GM12878 (cell line): Measurements from ENCODE around the gene FGFBP1.

Experiments
- ASH2L ChIP-seq: fragments of 300-600, 200-600 bp; sonication (generic); IDR thresholded peaks from 2 replicates; pipeline ENCODE4 v1.6.1; 2017; ENCODE audit warnings: low read depth, mild to moderate bottlenecking, borderline replicate concordance
- EZH2 ChIP-seq: IDR thresholded peaks from 2 replicates; pipeline ENCODE4 v1.6.1; 2012; ENCODE audit warnings: low read depth, mild to moderate bottlenecking, control low read depth, inconsistent platforms, low read length, borderline replicate concordance; ENCODE audit not compliant: control insufficient read depth
- HCFC1 ChIP-seq: fragments of 150-350 bp; IDR thresholded peaks from 2 replicates; pipeline ENCODE4 v1.6.1; 2014; ENCODE audit warnings: low read length
- JUND ChIP-seq: IDR thresholded peaks from 2 replicates; pipeline ENCODE4 v1.6.1; 2012; ENCODE audit warnings: low read depth, mild to moderate bottlenecking, low read length, improper control_type of control experiment, moderate library complexity
- PAX5 ChIP-seq: IDR thresholded peaks from 2 replicates; pipeline ENCODE4 v1.6.1; 2011; ENCODE audit warnings: low read depth, low read length, borderline replicate concordance
- POLR2A ChIP-seq: IDR thresholded peaks from 2 replicates; pipeline ENCODE4 v1.6.1; 2011; ENCODE audit warnings: low read depth, mild to moderate bottlenecking, low read length
- POLR2AphosphoS5 ChIP-seq: IDR thresholded peaks from 2 replicates; pipeline ENCODE4 v1.6.1; 2011; ENCODE audit warnings: mild to moderate bottlenecking, low read length, inconsistent platforms
- RAD21 ChIP-seq: IDR thresholded peaks from 2 replicates; pipeline ENCODE4 v1.6.1; 2011; ENCODE audit warnings: mild to moderate bottlenecking, low read depth, low read length, moderate library complexity; ENCODE audit not compliant: insufficient read depth
- SRF ChIP-seq, 2 experiments: IDR thresholded peaks; 2 replicates each; pipeline ENCODE4 v1.6.1; 2011; ENCODE audit warnings: low read depth in 2 of 2, low read length in 2 of 2, mild to moderate bottlenecking in 1 of 2, moderate library complexity in 1 of 2
- TAF1 ChIP-seq: IDR thresholded peaks from 2 replicates; pipeline ENCODE4 v1.6.1; 2011; ENCODE audit warnings: mild to moderate bottlenecking, low read depth, low read length, borderline replicate concordance
- TF ChIP-seq, protein P1 (sequence below), 3 experiments: IDR thresholded peaks in 2 of 3; conservative IDR thresholded peaks in 1 of 3; 2 replicates each; pipeline ENCODE4 v1.5.1; 2011; ENCODE audit warnings: low read depth in 3 of 3, low read length in 3 of 3, mild to moderate bottlenecking in 3 of 3, control low read depth in 2 of 3, moderate library complexity in 2 of 3, inconsistent platforms in 1 of 3, mixed read lengths in 1 of 3; ENCODE audit not compliant: control insufficient read depth in 2 of 3, insufficient read depth in 1 of 3; ENCODE audit errors: extremely low read depth in 1 of 3
- TF ChIP-seq, protein P2 (sequence below): fragments of 450-650 bp; IDR thresholded peaks from 2 replicates; pipeline ENCODE4 v1.6.1; 2017; ENCODE audit warnings: mild to moderate bottlenecking

GRCh38 chr4:15898902-15899301 is 39.6 kb downstream of the FGFBP1 start:
- TF ChIP-seq, protein P1, sequence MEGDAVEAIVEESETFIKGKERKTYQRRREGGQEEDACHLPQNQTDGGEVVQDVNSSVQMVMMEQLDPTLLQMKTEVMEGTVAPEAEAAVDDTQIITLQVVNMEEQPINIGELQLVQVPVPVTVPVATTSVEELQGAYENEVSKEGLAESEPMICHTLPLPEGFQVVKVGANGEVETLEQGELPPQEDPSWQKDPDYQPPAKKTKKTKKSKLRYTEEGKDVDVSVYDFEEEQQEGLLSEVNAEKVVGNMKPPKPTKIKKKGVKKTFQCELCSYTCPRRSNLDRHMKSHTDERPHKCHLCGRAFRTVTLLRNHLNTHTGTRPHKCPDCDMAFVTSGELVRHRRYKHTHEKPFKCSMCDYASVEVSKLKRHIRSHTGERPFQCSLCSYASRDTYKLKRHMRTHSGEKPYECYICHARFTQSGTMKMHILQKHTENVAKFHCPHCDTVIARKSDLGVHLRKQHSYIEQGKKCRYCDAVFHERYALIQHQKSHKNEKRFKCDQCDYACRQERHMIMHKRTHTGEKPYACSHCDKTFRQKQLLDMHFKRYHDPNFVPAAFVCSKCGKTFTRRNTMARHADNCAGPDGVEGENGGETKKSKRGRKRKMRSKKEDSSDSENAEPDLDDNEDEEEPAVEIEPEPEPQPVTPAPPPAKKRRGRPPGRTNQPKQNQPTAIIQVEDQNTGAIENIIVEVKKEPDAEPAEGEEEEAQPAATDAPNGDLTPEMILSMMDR (IDR thresholded peaks at IDR 0.05 in 2 of 3, conservative IDR thresholded peaks at IDR 0.05 in 1 of 3; ENCODE audit: control insufficient read depth in 2 of 3, extremely low read depth in 1 of 3, insufficient read depth in 1 of 3, low read depth in 3 of 3, low read length in 3 of 3): no peak
- no peak for TF ChIP-seq RAD21
- no peak for TF ChIP-seq EZH2
- TF ChIP-seq JUND: no peak
- TF ChIP-seq TAF1: no peak
- no peak for TF ChIP-seq ASH2L
- no peak for TF ChIP-seq POLR2A
- TF ChIP-seq PAX5: no peak
- no peak for TF ChIP-seq HCFC1
- TF ChIP-seq, protein P2, sequence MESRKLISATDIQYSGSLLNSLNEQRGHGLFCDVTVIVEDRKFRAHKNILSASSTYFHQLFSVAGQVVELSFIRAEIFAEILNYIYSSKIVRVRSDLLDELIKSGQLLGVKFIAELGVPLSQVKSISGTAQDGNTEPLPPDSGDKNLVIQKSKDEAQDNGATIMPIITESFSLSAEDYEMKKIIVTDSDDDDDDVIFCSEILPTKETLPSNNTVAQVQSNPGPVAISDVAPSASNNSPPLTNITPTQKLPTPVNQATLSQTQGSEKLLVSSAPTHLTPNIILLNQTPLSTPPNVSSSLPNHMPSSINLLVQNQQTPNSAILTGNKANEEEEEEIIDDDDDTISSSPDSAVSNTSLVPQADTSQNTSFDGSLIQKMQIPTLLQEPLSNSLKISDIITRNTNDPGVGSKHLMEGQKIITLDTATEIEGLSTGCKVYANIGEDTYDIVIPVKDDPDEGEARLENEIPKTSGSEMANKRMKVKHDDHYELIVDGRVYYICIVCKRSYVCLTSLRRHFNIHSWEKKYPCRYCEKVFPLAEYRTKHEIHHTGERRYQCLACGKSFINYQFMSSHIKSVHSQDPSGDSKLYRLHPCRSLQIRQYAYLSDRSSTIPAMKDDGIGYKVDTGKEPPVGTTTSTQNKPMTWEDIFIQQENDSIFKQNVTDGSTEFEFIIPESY: no peak
- no peak for TF ChIP-seq SRF (IDR thresholded peaks at IDR 0.05; ENCODE audit: low read depth in 2 of 2, low read length in 2 of 2)
- no peak for TF ChIP-seq POLR2AphosphoS5
